Keratinocyte (primary cell): ENCODE results near the gene SLC1A3. TPM values are rescaled to one million over a fixed set of nuclear protein-coding genes. Genes with fewer than 3 reads are reported as not detected.

Source experiments
- DNase-seq: peaks from one replicate; pipeline ENCODE4 v3.0.0-alpha.2; 2011; ENCODE audit warnings: low read depth, missing footprints, low spot score
- FAIRE-seq: peaks from 2 replicates; lab custom pipeline; 2011; peaks lifted over from hg19 to GRCh38; lab: Jason Lieb, UNC
- H2AFZ ChIP-seq: 2 replicates; pipeline ENCODE4 v1.6.0; 2012; ENCODE audit warnings: low read length, control low read depth, inconsistent platforms; ENCODE audit not compliant: control insufficient read depth
- H3K27ac ChIP-seq: 2 replicates; pipeline ENCODE4 v1.5.1; 2011; ENCODE audit warnings: low read length; ENCODE audit not compliant: control insufficient read depth, insufficient read depth
- H3K27me3 ChIP-seq: 3 replicates; pipeline ENCODE4 v1.6.0; 2011; ENCODE audit warnings: low read length; ENCODE audit not compliant: control insufficient read depth, insufficient read depth; ENCODE audit errors: extremely low read depth
- H3K36me3 ChIP-seq, 2 experiments: 2 replicates in 1 of 2; 3 replicates in 1 of 2; pipeline ENCODE4 v1.5.1; 2011; ENCODE audit warnings: low read length in 2 of 2, mild to moderate bottlenecking in 1 of 2; ENCODE audit not compliant: control insufficient read depth in 2 of 2, insufficient read depth in 2 of 2; ENCODE audit errors: extremely low read depth in 1 of 2
- H3K4me1 ChIP-seq: 3 replicates; pipeline ENCODE4 v1.5.1; 2011; ENCODE audit warnings: low read length; ENCODE audit not compliant: control insufficient read depth, insufficient read depth; ENCODE audit errors: extremely low read depth
- H3K4me2 ChIP-seq: 3 replicates; pipeline ENCODE4 v1.6.0; 2011; ENCODE audit warnings: low read depth, low read length; ENCODE audit not compliant: control insufficient read depth, insufficient read depth; ENCODE audit errors: extremely low read depth
- H3K4me3 ChIP-seq, 3 experiments: fragments of 200-600 bp in 1 of 3; sonication (generic) in 1 of 3; 2 replicates in 2 of 3; 3 replicates in 1 of 3; pipeline ENCODE4 v1.5.1; 2011 to 2016; ENCODE audit warnings: low read length in 3 of 3, mild to moderate bottlenecking in 3 of 3, control low read depth in 2 of 3, inconsistent platforms in 1 of 3, low read depth in 1 of 3, mixed read lengths in 1 of 3, mixed run types in 1 of 3, moderate library complexity in 1 of 3; ENCODE audit not compliant: control insufficient read depth in 2 of 3, insufficient read depth in 2 of 3; ENCODE audit errors: extremely low read depth in 1 of 3
- H3K79me2 ChIP-seq: 2 replicates; pipeline ENCODE4 v1.6.0; 2012; ENCODE audit warnings: low read length; ENCODE audit not compliant: control insufficient read depth, insufficient read depth
- H3K9ac ChIP-seq: 3 replicates; pipeline ENCODE4 v1.6.0; 2011; ENCODE audit warnings: low read length; ENCODE audit not compliant: control insufficient read depth, insufficient read depth; ENCODE audit errors: extremely low read depth
- H3K9me1 ChIP-seq: 3 replicates; pipeline ENCODE4 v1.6.0; 2011; ENCODE audit warnings: low read length; ENCODE audit not compliant: control insufficient read depth, insufficient read depth; ENCODE audit errors: extremely low read depth
- H3K9me3 ChIP-seq: 2 replicates; pipeline ENCODE4 v1.5.1; 2012; ENCODE audit warnings: low read depth, low read length; ENCODE audit not compliant: control insufficient read depth
- H4K20me1 ChIP-seq: 3 replicates; pipeline ENCODE4 v1.6.0; 2011; ENCODE audit warnings: low read length; ENCODE audit not compliant: control insufficient read depth, insufficient read depth; ENCODE audit errors: extremely low read depth
- CTCF ChIP-seq, 3 experiments: IDR thresholded peaks in 1 of 3; conservative IDR thresholded peaks in 1 of 3; optimal IDR thresholded peaks in 1 of 3; 2 replicates in 2 of 3; 3 replicates in 1 of 3; pipeline versions ENCODE3 to v1.5.1; 2011; ENCODE audit warnings: low read length in 3 of 3, mild to moderate bottlenecking in 3 of 3, moderate library complexity in 2 of 3, control low read depth in 1 of 3, inconsistent platforms in 1 of 3; ENCODE audit not compliant: insufficient read depth in 2 of 3; ENCODE audit errors: extremely low read depth in 1 of 3
- EZH2 ChIP-seq: IDR thresholded peaks from one replicate; pipeline ENCODE4 v1.6.1; 2012; ENCODE audit warnings: inconsistent platforms, mild to moderate bottlenecking, low read length, moderate library complexity
- dilution Hi-C: fragments of 300-500 bp; cut with MboI; formaldehyde crosslinking; loops from one replicate; pipeline ENCODE4 v1.7.0; 2020; ENCODE audit warnings: low sequenced_read_pairs; ENCODE audit not compliant: extremely low pct_ligation_motif_present
- polyA plus RNA-seq, 5 experiments: library from polyadenylated mRNA; depleted of rRNA in 3 of 5; stranded (reverse) in 3 of 5; stranded (forward) in 1 of 5; unstranded in 1 of 5; fragments of >200 nt; gene quantifications; 1 replicate in 1 of 5; 2 replicates in 3 of 5; 3 replicates in 1 of 5; pipeline versions ENCODE4 v1.2.1 to v1.2.3, GENCODE V29; 2011 to 2012; ENCODE audit warnings: missing spikeins in 2 of 5, low read depth in 1 of 5, low replicate concordance in 1 of 5

SLC1A3 gene
- polyA plus RNA-seq, 1 donor (not counting 4 experiments of a cell fraction or from before 2014, with no cell fraction given): 22.2 TPM

DNA sequence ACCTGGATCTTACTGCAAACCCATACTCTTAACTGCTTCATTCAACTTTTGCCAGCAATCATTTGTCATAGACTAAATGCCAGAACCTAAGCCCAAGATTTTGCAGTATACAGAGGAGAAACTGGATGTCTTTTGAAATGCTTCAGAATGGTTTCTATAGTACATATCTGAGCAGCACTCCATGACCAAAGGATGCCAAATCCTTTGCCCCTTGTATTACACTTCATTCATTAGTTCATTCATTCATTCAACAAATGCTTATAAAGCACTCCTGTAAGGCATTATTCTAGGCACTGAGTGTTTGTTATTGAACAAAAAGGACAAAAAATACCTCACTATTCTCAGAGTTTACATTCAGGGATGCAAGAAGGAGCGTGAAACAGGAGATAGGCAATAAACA lies 119.9 kb downstream of the SLC1A3 start:
- H3K27ac ChIP-seq: no peak overlapping the region
- H3K36me3 ChIP-seq: no peaks in the 10 kb centered on the region
- no peak for FAIRE-seq
- dilution Hi-C loops: no loop called here
- H4K20me1 ChIP-seq: no peaks in the 10 kb centered on the region
- no peaks in the 10 kb centered on the region for H3K27me3 ChIP-seq
- no peak overlapping the region for H3K4me3 ChIP-seq
- H3K9me3 ChIP-seq: no peaks in the 10 kb centered on the region
- H2AFZ ChIP-seq: no peak overlapping the region
- H3K4me2 ChIP-seq: no peak overlapping the region
- H3K9me1 ChIP-seq: no peaks in the 10 kb centered on the region
- TF ChIP-seq CTCF (optimal IDR thresholded peaks at IDR 0.05 in 1 of 3, IDR thresholded peaks at IDR 0.05 in 1 of 3, conservative IDR thresholded peaks at IDR 0.05 in 1 of 3; ENCODE audit: extremely low read depth in 1 of 3, insufficient read depth in 2 of 3, low read length in 3 of 3): no peak
- H3K4me1 ChIP-seq: no peaks in the 10 kb centered on the region
- no peak for DNase-seq
- H3K79me2 ChIP-seq: no peaks in the 10 kb centered on the region
- H3K9ac ChIP-seq: no peak overlapping the region

- FAIRE-seq: no peak
- no peak overlapping the region for H3K9ac ChIP-seq
- no peaks in the 10 kb centered on the region for H3K4me1 ChIP-seq
- H3K9me1 ChIP-seq: no peaks in the 10 kb centered on the region
- no peak for DNase-seq
- H3K27me3 ChIP-seq: no peaks in the 10 kb centered on the region
- H3K4me2 ChIP-seq: no peak overlapping the region
- H3K4me3 ChIP-seq: no peak overlapping the region
- H3K9me3 ChIP-seq: no peaks in the 10 kb centered on the region
- dilution Hi-C loops: no loop called here
- H3K27ac ChIP-seq: no peak overlapping the region
- H2AFZ ChIP-seq: no peak overlapping the region
- no peaks in the 10 kb centered on the region for H4K20me1 ChIP-seq
- no peaks in the 10 kb centered on the region for H3K79me2 ChIP-seq
- no peaks in the 10 kb centered on the region for H3K36me3 ChIP-seq
- TF ChIP-seq CTCF (optimal IDR thresholded peaks at IDR 0.05 in 1 of 3, IDR thresholded peaks at IDR 0.05 in 1 of 3, conservative IDR thresholded peaks at IDR 0.05 in 1 of 3; ENCODE audit: extremely low read depth in 1 of 3, insufficient read depth in 2 of 3, low read length in 3 of 3) (no peak), EZH2 (no peak)
Measured at GRCh38 chr5:36726767-36727166, 120.4 kb downstream of the SLC1A3 start.
